Measurements from ENCODE around the gene UMOD. TPM values are rescaled to one million over a fixed set of nuclear protein-coding genes. Genes with fewer than 3 reads are reported as not detected.

The UMOD gene
- total RNA-seq (2014; rRNA removed; shearing (Covaris generic)) (not detected in 2 replicates), total RNA-seq (2022) (not detected in 2 replicates), Bru-seq, nascent RNA (not detected), BruChase-seq, experiment 1, labeled RNA remaining after a 6-hour chase (not detected), BruChase-seq, experiment 2, labeled RNA remaining after a 2-hour chase (not detected)
- long read RNA-seq: 0 reads

- Histone ChIP-seq H3K4me1 (ENCODE audit: insufficient read depth, low read length, poor library complexity, severe bottlenecking) (no peaks in the 10 kb centered on the region), H3K79me2 (ENCODE audit: insufficient read depth, low read depth, low read length) (no peaks in the 10 kb centered on the region), H3K9me2 (ENCODE audit: insufficient read depth, low read length) (no peaks in the 10 kb centered on the region), H3K4me3 (ENCODE audit: low read depth, low read length, poor library complexity, severe bottlenecking) (no peak within 1 kb of the TSS), H4K20me1 (ENCODE audit: insufficient read depth, low read length) (no peaks in the 10 kb centered on the region), H3K36me3 (ENCODE audit: insufficient read depth, low read length) (no peaks in the 10 kb centered on the region), H2AFZ (ENCODE audit: low read length) (no peak within 1 kb of the TSS), H3K4me2 (ENCODE audit: low read length) (no peak within 1 kb of the TSS), H3K27ac (ENCODE audit: low read depth, low read length, poor library complexity, severe bottlenecking) (no peak within 1 kb of the TSS), H3K9me3 (ENCODE audit: low read length) (no peaks in the 10 kb centered on the region)
- TF ChIP-seq EZH2phosphoT487 (IDR thresholded peaks at IDR 0.05; ENCODE audit: borderline replicate concordance, low read depth, low read length) (no peak), CTCF (conservative IDR thresholded peaks at IDR 0.05; ENCODE audit: low read length) (no peak)
- intact Hi-C loops (cut with micrococcal nuclease; ENCODE audit: unreplicated experiment): no loop called here
- POLR2A ChIA-PET: no interaction called here
- no peak for DNase-seq (ENCODE audit: low spot score)
- CTCF ChIA-PET (ENCODE audit: unreplicated experiment): no interaction called here
- BruUV-seq (replicated peaks): no TSS peak
Observed at GRCh38 chr16:20352615-20353014, at the start of gene UMOD. UMOD (minus strand) TSS chr16:20352715; CDS start chr16:20350737, 1,978 bp downstream.

- no peak overlapping the region for H3K4me3 ChIP-seq (ENCODE audit: low read depth, low read length, poor library complexity, severe bottlenecking)
- H4K20me1 ChIP-seq (ENCODE audit: insufficient read depth, low read length): no peaks in the 10 kb centered on the region
- H3K4me1 ChIP-seq (ENCODE audit: insufficient read depth, low read length, poor library complexity, severe bottlenecking): no peaks in the 10 kb centered on the region
- H3K9me3 ChIP-seq (ENCODE audit: low read length): no peaks in the 10 kb centered on the region
- H2AFZ ChIP-seq (ENCODE audit: low read length): no peak overlapping the region
- H3K36me3 ChIP-seq (ENCODE audit: insufficient read depth, low read length): no peaks in the 10 kb centered on the region
- no peaks in the 10 kb centered on the region for H3K9me2 ChIP-seq (ENCODE audit: insufficient read depth, low read length)
- ChIA-PET CTCF (ENCODE audit: unreplicated experiment) (no interaction called here), POLR2A (no interaction called here)
- no peak overlapping the region for H3K27ac ChIP-seq (ENCODE audit: low read depth, low read length, poor library complexity, severe bottlenecking)
- intact Hi-C loops (cut with micrococcal nuclease; ENCODE audit: unreplicated experiment): no loop called here
- no peaks in the 10 kb centered on the region for H3K79me2 ChIP-seq (ENCODE audit: insufficient read depth, low read depth, low read length)
- no peak for DNase-seq (ENCODE audit: low spot score)
- no peak overlapping the region for H3K4me2 ChIP-seq (ENCODE audit: low read length)
- TF ChIP-seq CTCF (conservative IDR thresholded peaks at IDR 0.05; ENCODE audit: low read length) (no peak), EZH2phosphoT487 (IDR thresholded peaks at IDR 0.05; ENCODE audit: borderline replicate concordance, low read depth, low read length) (no peak)
- BruUV-seq (replicated peaks): no TSS peak
Observed at GRCh38 chr16:20401475-20402016, 49.0 kb upstream of the UMOD start.

- H3K9me3 ChIP-seq (ENCODE audit: low read length): no peaks in the 10 kb centered on the region
- no peak for DNase-seq (ENCODE audit: low spot score)
- no peaks in the 10 kb centered on the region for H3K9me2 ChIP-seq (ENCODE audit: insufficient read depth, low read length)
- no peak overlapping the region for H3K4me2 ChIP-seq (ENCODE audit: low read length)
- no peaks in the 10 kb centered on the region for H3K36me3 ChIP-seq (ENCODE audit: insufficient read depth, low read length)
- CTCF ChIA-PET (ENCODE audit: unreplicated experiment): no interaction called here
- BruUV-seq (replicated peaks): no TSS peak
- no peak overlapping the region for H3K27ac ChIP-seq (ENCODE audit: low read depth, low read length, poor library complexity, severe bottlenecking)
- TF ChIP-seq CTCF (conservative IDR thresholded peaks at IDR 0.05; ENCODE audit: low read length) (no peak), EZH2phosphoT487 (IDR thresholded peaks at IDR 0.05; ENCODE audit: borderline replicate concordance, low read depth, low read length) (no peak)
- H3K4me1 ChIP-seq (ENCODE audit: insufficient read depth, low read length, poor library complexity, severe bottlenecking): no peaks in the 10 kb centered on the region
- no peak overlapping the region for H2AFZ ChIP-seq (ENCODE audit: low read length)
- H4K20me1 ChIP-seq (ENCODE audit: insufficient read depth, low read length): no peaks in the 10 kb centered on the region
- intact Hi-C loops (cut with micrococcal nuclease; ENCODE audit: unreplicated experiment): no loop called here
- POLR2A ChIA-PET: no interaction called here
- no peaks in the 10 kb centered on the region for H3K79me2 ChIP-seq (ENCODE audit: insufficient read depth, low read depth, low read length)
- no peak overlapping the region for H3K4me3 ChIP-seq (ENCODE audit: low read depth, low read length, poor library complexity, severe bottlenecking)
Observed at GRCh38 chr16:20401066-20401465, 48.6 kb upstream of the UMOD start.
